Lower lobe of right lung (tissue), 2 donors: ENCODE results near the gene STK33. TPM values are rescaled to one million over a fixed set of nuclear protein-coding genes. Genes with fewer than 3 reads are reported as not detected.

ENCODE experiments used
- ATAC-seq, 2 donors: fragments of 200-7000 bp; cut with Tn5 transposase; one replicate each; pipeline ENCODE4 v1.9.1; 2020 to 2022; ENCODE audit warnings: mild to moderate bottlenecking in 2 of 2, moderate library complexity in 2 of 2
- DNase-seq: peaks from one replicate; pipeline ENCODE4 v3.0.0-alpha.2; 2020
- H3K27ac ChIP-seq: fragments of 200-600 bp; one replicate; pipeline ENCODE4 v1.8.0; 2022
- H3K27me3 ChIP-seq: fragments of 200-600 bp; one replicate; pipeline ENCODE4 v1.8.0; 2022; ENCODE audit warnings: low read depth
- H3K36me3 ChIP-seq: fragments of 200-600 bp; one replicate; pipeline ENCODE4 v1.8.0; 2022; ENCODE audit warnings: mild to moderate bottlenecking
- H3K4me1 ChIP-seq: fragments of 200-600 bp; one replicate; pipeline ENCODE4 v1.8.0; 2022
- H3K4me3 ChIP-seq: fragments of 200-600 bp; one replicate; pipeline ENCODE4 v1.8.0; 2022; ENCODE audit warnings: mild to moderate bottlenecking
- H3K9me3 ChIP-seq: fragments of 200-600 bp; one replicate; pipeline ENCODE4 v1.8.0; 2022
- intact Hi-C: fragments of 100-400 bp; cut with DNase I; formaldehyde crosslinking; loops from one replicate; pipeline ENCODE4 v1.11.0; 2022
- total RNA-seq: library from RNA; stranded (reverse); fragmentation: NEBNext Ultra II Directional; extraction: Animal tissue kit (Norgen Biotek cat#: 25700); gene quantifications from one replicate; pipeline ENCODE4 v1.2.1, GENCODE V29; 2021
- TF ChIP-seq, protein P1 (sequence below): fragments of 200-600 bp; IDR thresholded peaks from one replicate; pipeline ENCODE4 v1.8.0; 2022; ENCODE audit warnings: antibody characterized with exemption, mild to moderate bottlenecking
- donor health status: DM: no; HTN: yes; CAD: no; lungs with severe emphysema.

Gene STK33
- total RNA-seq, 1 donor from 2014 or later = 17.3 TPM

DNA sequence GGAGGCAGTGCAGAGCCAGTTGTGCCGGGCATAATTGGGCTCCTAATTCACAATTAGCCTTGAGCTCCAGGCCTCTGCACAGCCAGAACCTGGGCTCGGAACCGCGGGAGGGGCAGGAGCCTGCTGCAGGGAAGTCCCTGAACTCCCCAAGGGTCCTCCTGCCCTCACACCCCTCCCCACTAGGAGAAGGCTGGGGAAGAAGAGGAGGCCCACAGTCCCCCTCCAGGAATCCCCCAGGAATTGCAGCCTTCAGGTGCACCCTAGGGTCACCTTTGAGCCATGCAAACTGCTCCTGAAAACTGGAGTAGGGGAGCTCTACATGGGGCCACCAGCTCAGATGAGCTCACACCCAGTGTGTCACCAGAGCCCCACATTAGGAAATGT lies 236.5 kb downstream of the STK33 start:
- Histone ChIP-seq H3K27me3 (peaks cover 13% of the 10 kb centered on the region), H3K27ac (no peak overlapping the region), H3K36me3 (no peaks in the 10 kb centered on the region), H3K9me3 (no peaks in the 10 kb centered on the region), H3K4me3 (no peak overlapping the region), H3K4me1 (peaks cover 5% of the 10 kb centered on the region)
- DNase-seq (no peak), ATAC-seq (no peak)
- TF ChIP-seq, protein P1, sequence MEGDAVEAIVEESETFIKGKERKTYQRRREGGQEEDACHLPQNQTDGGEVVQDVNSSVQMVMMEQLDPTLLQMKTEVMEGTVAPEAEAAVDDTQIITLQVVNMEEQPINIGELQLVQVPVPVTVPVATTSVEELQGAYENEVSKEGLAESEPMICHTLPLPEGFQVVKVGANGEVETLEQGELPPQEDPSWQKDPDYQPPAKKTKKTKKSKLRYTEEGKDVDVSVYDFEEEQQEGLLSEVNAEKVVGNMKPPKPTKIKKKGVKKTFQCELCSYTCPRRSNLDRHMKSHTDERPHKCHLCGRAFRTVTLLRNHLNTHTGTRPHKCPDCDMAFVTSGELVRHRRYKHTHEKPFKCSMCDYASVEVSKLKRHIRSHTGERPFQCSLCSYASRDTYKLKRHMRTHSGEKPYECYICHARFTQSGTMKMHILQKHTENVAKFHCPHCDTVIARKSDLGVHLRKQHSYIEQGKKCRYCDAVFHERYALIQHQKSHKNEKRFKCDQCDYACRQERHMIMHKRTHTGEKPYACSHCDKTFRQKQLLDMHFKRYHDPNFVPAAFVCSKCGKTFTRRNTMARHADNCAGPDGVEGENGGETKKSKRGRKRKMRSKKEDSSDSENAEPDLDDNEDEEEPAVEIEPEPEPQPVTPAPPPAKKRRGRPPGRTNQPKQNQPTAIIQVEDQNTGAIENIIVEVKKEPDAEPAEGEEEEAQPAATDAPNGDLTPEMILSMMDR = no peak
- intact Hi-C loops = no loop called here

DNA sequence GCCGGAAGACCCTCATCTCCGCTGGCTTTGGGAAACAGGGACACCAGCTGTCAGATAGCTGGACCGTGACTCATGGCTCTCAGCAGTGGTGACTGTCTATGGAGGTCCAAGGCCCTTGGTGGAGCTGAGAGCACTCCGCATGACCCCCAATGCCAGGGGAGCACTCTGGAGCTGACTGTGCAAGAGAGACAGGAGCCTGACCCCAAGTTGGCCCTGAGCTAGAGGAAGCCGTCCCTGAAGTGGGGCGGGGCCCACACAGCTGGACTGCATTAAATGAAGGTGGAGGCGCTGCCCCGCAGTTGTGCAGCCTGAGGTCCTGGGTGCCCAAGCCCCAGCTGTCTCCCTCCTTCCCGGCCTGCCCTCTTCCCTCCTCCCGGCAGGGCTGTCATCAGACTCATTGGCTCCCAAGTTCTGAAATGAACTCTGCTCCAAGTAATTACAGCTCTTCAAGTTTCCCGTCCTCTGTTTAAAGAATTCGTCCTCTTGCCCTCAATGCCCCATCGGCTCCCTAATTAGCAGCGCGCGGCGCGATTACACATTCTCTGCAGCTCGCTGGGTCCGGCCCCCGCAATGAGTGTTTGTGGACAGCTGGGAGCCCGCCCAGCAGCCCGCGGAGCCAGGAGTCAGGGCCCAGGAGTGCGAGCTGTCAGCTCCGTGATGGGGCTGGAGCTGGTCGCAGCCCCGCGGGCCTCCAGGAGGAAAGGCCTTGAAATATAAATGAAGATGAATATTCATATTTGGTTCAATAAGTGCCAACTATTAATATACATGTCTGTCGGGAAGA lies 237.1 kb downstream of the STK33 start:
- ATAC-seq (peak; percentile 48 to 58), DNase-seq (no peak)
- peak overlapping the region; percentile 8 for H3K4me3 ChIP-seq
- intact Hi-C loops = no loop called here
- H3K36me3 ChIP-seq = no peaks in the 10 kb centered on the region
- peaks cover 5% of the 10 kb centered on the region for H3K4me1 ChIP-seq
- H3K9me3 ChIP-seq = no peaks in the 10 kb centered on the region
- peaks cover 13% of the 10 kb centered on the region for H3K27me3 ChIP-seq
- H3K27ac ChIP-seq = no peak overlapping the region
- TF ChIP-seq, protein P1 = no peak

DNA sequence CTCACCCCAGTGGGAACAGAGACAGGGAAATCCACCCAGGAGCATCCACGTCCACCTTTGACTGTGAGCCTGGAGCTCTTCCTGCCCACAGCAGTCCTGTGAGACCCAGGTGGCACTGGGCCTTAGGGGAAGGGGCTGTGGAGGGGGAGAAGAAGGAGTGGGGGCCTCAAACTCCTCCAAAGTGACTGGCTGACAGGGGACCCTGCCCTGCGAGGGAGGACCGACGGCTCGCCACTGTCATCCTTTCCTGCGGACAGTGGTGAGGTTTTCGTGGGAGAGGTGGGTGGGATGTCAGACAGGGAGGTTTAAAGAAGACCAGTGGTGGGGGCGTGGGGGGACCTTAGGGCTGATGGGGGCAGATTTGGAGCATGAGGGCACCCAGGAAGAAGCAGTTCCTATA lies 237.8 kb downstream of the STK33 start:
- DNase-seq (no peak), ATAC-seq (no peak)
- peaks cover 13% of the 10 kb centered on the region for H3K27me3 ChIP-seq
- H3K4me1 ChIP-seq = peaks cover 5% of the 10 kb centered on the region
- H3K4me3 ChIP-seq = no peak overlapping the region
- intact Hi-C loops = no loop called here
- no peak overlapping the region for H3K27ac ChIP-seq
- H3K36me3 ChIP-seq = no peaks in the 10 kb centered on the region
- no peaks in the 10 kb centered on the region for H3K9me3 ChIP-seq
- TF ChIP-seq, protein P1 = no peak

GRCh38 chr11:8355416-8355742 lies 238.6 kb downstream of the STK33 start:
- ATAC-seq (no peak), DNase-seq (no peak)
- H3K4me3 ChIP-seq = no peak overlapping the region
- no peak overlapping the region for H3K27ac ChIP-seq
- H3K4me1 ChIP-seq = peaks cover 5% of the 10 kb centered on the region
- TF ChIP-seq, protein P1 = no peak
- no peaks in the 10 kb centered on the region for H3K9me3 ChIP-seq
- intact Hi-C loops = no loop called here
- H3K36me3 ChIP-seq = no peaks in the 10 kb centered on the region
- H3K27me3 ChIP-seq = peaks cover 13% of the 10 kb centered on the region

DNA sequence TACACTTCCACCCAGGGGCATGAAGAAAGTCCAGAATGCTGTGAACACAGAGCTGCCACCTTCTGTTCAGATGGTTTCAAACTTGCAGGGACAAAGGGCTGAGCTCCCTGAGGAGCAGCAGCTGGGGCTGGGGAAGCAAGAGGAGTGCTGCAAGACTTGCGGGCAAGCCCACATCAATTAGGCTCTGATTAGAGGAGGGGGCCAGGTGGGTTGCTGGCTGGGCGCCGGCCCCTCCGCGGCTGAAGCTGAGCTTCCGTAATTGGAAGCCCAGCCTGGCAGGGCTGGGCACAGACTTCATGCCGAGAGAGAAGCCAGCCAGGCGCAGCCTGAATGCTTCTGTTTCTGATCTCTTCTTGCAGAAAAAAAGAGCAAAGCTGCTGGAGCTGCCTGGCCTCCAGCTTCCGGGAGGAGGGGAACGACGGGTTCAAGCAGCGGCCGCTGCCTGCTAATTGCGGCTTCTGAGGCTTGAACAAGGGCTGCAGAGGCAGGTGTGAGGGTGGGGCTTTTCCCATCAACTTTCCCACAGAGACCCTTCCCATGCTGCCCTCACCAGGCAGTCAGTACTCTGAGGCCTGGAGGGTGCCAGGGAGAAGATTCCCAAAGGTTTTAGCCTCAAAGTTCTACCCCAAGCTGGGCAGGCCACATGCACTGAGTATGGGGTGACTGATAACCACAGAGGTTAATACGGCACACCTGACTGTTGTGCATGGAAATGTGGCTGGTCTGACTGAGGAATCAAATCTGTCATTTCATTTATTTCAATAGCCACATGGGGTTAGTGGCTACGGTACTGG lies 239.2 kb downstream of the STK33 start:
- H3K9me3 ChIP-seq = no peaks in the 10 kb centered on the region
- no peaks in the 10 kb centered on the region for H3K36me3 ChIP-seq
- no peak for ATAC-seq
- intact Hi-C loops = no loop called here
- no peak for DNase-seq
- H3K27ac ChIP-seq = no peak overlapping the region
- H3K4me3 ChIP-seq = no peak overlapping the region
- peaks cover 5% of the 10 kb centered on the region for H3K4me1 ChIP-seq
- peaks cover 13% of the 10 kb centered on the region for H3K27me3 ChIP-seq
- TF ChIP-seq, protein P1 = no peak
